OCI-LY3 (cell line): ENCODE results near the gene WFDC2.

Experiments
- H2AFZ ChIP-seq: fragments of 200-600, 300-600 bp; shearing (Covaris generic); 2 replicates; pipeline ENCODE4 v1.6.0; 2014; ENCODE audit warnings: antibody characterized with exemption, low read depth, low read length
- H3K27ac ChIP-seq: fragments of 200-600, 300-600 bp; sonication (generic); 2 replicates; pipeline ENCODE4 v1.5.1; 2014; ENCODE audit warnings: mild to moderate bottlenecking, low read length, moderate library complexity, mixed read lengths
- H3K27me3 ChIP-seq: fragments of 200-600, 300-600 bp; sonication (generic); 2 replicates; pipeline ENCODE4 v1.6.1; 2014; ENCODE audit warnings: low read depth, low read length, mixed read lengths
- H3K36me3 ChIP-seq: fragments of 200-600, 300-600 bp; sonication (generic); replicated peaks from 2 replicates; pipeline ENCODE3; 2014; ENCODE audit warnings: low read depth, low read length, mixed read lengths
- H3K4me1 ChIP-seq: fragments of 300-600, 200-600 bp; sonication (generic); 2 replicates; pipeline ENCODE4 v1.6.1; 2014; ENCODE audit warnings: low read length, mixed read lengths
- H3K4me2 ChIP-seq: fragments of 200-600, 300-600 bp; sonication (generic); 2 replicates; pipeline ENCODE4 v1.6.1; 2014; ENCODE audit warnings: low read length, mixed read lengths
- H3K4me3 ChIP-seq: fragments of 300-600, 200-600 bp; sonication (generic); 2 replicates; pipeline ENCODE4 v1.5.1; 2014; ENCODE audit warnings: antibody characterized with exemption, mild to moderate bottlenecking, low read length, moderate library complexity
- H3K79me2 ChIP-seq: fragments of 300-600, 200-600 bp; shearing (Covaris generic); 2 replicates; pipeline ENCODE4 v1.6.1; 2014; ENCODE audit warnings: mild to moderate bottlenecking, low read length, mixed read lengths
- H3K9ac ChIP-seq: fragments of 300-600, 200-600 bp; shearing (Covaris generic); 2 replicates; pipeline ENCODE4 v1.6.0; 2014; ENCODE audit warnings: mild to moderate bottlenecking, low read length, moderate library complexity
- H3K9me3 ChIP-seq: fragments of 200-600, 300-600 bp; shearing (Covaris generic); 2 replicates; pipeline ENCODE4 v1.6.1; 2014; ENCODE audit warnings: low read length, mixed read lengths; ENCODE audit not compliant: insufficient read depth
- H4K20me1 ChIP-seq: fragments of 200-600, 300-600 bp; sonication (generic); 2 replicates; pipeline ENCODE4 v1.6.1; 2016; ENCODE audit warnings: low read length, mixed read lengths; ENCODE audit not compliant: insufficient read depth
- CTCF ChIP-seq: fragments of 200-600, 300-600 bp; sonication (generic); IDR thresholded peaks from 2 replicates; pipeline ENCODE4 v1.5.1; 2014; ENCODE audit warnings: antibody characterized with exemption, low read length, low read depth
- EZH2phosphoT487 ChIP-seq: fragments of 200-600 bp; shearing (Covaris generic); IDR thresholded peaks from 2 replicates; pipeline ENCODE4 v1.6.1; 2018; ENCODE audit warnings: antibody characterized with exemption, mixed run types, low read depth

The WFDC2 gene

GRCh38 chr20:45510242-45510862, 40.8 kb downstream of the WFDC2 start:
- TF ChIP-seq CTCF, result no peak
- no peak for TF ChIP-seq EZH2phosphoT487
- no peak overlapping the region for H3K4me3 ChIP-seq

DNA sequence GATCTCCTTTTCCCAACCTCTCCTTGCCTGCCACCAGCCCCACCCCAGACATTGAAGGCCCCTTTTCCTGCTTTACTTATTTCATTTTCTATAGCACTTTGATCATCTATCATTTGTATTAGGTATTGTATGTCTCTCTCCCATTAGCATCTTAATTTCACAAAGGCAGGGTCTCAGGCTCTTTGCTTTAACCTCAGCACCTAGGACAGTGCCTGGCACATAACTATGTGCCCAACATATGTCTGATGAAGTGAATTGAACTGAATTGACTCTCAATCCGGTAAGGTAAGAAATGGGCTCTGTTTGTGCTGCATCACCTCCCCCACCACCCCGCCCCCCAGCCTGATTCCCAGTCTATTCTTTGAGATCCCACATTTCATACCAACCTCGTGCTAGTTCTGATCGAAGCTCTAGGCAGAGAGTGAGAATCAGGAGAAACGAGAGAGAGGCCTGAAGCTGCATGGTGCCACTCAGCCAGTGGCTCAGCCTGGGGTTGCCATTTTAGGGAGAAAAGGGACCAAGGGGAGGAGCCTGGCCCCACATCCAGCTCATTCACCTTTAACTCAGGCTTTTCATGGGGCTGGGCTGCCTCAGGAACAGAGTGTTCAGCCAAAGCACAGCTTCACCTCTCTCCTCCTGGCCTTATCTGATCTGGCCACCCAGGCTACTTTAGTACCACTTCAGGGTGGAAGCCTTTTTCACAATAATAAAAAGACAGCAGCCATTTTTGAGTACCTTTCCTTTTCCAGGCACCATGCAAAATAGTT, 45.8 kb downstream of the WFDC2 start, which contains the start of gene SPINT3:
SPINT3 (minus strand) TSS at position 476 of the 767 bp plus-strand sequence; CDS start at position 462, 14 bp downstream.
- H3K27ac ChIP-seq, result no peak within 1 kb of the TSS
- no peak for TF ChIP-seq EZH2phosphoT487
- no peak for TF ChIP-seq CTCF
- H3K9me3 ChIP-seq, result no peaks in the 10 kb centered on the region
- no peak within 1 kb of the TSS for H3K4me3 ChIP-seq
- no peaks in the 10 kb centered on the region for H4K20me1 ChIP-seq
- peaks cover 68% of the 10 kb centered on the region for H3K27me3 ChIP-seq
- no peak within 1 kb of the TSS for H3K9ac ChIP-seq
- H3K4me1 ChIP-seq, result no peaks in the 10 kb centered on the region
- no peak within 1 kb of the TSS for H3K4me2 ChIP-seq
- no peak within 1 kb of the TSS for H2AFZ ChIP-seq
- H3K36me3 ChIP-seq, result no peaks in the 10 kb centered on the region
- H3K79me2 ChIP-seq, result no peaks in the 10 kb centered on the region

More at GRCh38 chr20:45510242-45510862, 40.8 kb downstream of the WFDC2 start:
- Histone ChIP-seq H3K9ac (no peak overlapping the region), H3K79me2 (no peaks in the 10 kb centered on the region), H3K27me3 (peaks cover 76% of the 10 kb centered on the region), H3K4me1 (peaks cover 22% of the 10 kb centered on the region), H3K36me3 (no peaks in the 10 kb centered on the region), H3K9me3 (no peaks in the 10 kb centered on the region), H4K20me1 (no peaks in the 10 kb centered on the region; the same call in 1 of the 2 replicates), H2AFZ (no peak overlapping the region), H3K27ac (no peak overlapping the region), H3K4me2 (no peak overlapping the region)

DNA sequence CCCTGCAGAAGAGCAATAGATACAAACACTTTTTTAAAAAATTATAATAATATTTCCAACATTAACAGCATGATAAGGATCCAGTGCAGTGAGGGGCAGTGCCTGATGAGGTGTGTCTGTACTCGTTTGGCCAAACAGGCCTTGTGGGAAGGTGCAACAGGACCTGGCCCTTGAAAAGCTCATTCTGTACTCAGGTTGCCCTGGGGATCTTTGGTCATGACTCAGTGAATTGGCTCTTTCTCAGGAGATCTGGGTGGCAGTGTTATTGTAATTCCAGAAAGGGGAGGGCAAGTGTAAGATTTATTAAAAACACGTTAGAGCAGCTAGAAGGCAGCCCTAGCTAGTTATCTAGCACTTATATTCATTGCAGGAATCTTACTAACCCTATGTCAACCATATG, 48.7 kb downstream of the WFDC2 start:
- Histone ChIP-seq H3K9me3 (no peaks in the 10 kb centered on the region), H3K9ac (no peak overlapping the region), H2AFZ (no peak overlapping the region), H3K4me2 (no peak overlapping the region), H3K79me2 (no peaks in the 10 kb centered on the region), H3K27me3 (peaks cover 62% of the 10 kb centered on the region), H3K36me3 (no peaks in the 10 kb centered on the region), H3K27ac (no peak overlapping the region), H4K20me1 (no peaks in the 10 kb centered on the region), H3K4me1 (no peaks in the 10 kb centered on the region), H3K4me3 (no peak overlapping the region)
- no peak for TF ChIP-seq EZH2phosphoT487
- TF ChIP-seq CTCF, result no peak

- Histone ChIP-seq H3K9ac (no peak overlapping the region), H3K4me1 (no peaks in the 10 kb centered on the region), H2AFZ (no peak overlapping the region), H3K4me3 (no peak overlapping the region), H3K27ac (no peak overlapping the region), H4K20me1 (no peaks in the 10 kb centered on the region), H3K9me3 (no peaks in the 10 kb centered on the region), H3K27me3 (peaks cover 56% of the 10 kb centered on the region), H3K4me2 (no peak overlapping the region), H3K79me2 (no peaks in the 10 kb centered on the region), H3K36me3 (no peaks in the 10 kb centered on the region)
- TF ChIP-seq EZH2phosphoT487 (no peak), CTCF (no peak)
Observed at GRCh38 chr20:45523821-45524220, 54.3 kb downstream of the WFDC2 start.
